ENCODE data around the gene OS9.

Gene OS9

GRCh38 chr12:57722716-57723629, 29.0 kb downstream of the OS9 start:
- DNase-seq (ENCODE audit: low spot score): no peak

GRCh38 chr12:57723630-57723962, 29.7 kb downstream of the OS9 start:
- no peak for DNase-seq (ENCODE audit: low spot score)

- DNase-seq (ENCODE audit: low spot score): no peak
These were observed 30.3 kb downstream of the OS9 start for GRCh38 chr12:57724003-57724935.

DNA sequence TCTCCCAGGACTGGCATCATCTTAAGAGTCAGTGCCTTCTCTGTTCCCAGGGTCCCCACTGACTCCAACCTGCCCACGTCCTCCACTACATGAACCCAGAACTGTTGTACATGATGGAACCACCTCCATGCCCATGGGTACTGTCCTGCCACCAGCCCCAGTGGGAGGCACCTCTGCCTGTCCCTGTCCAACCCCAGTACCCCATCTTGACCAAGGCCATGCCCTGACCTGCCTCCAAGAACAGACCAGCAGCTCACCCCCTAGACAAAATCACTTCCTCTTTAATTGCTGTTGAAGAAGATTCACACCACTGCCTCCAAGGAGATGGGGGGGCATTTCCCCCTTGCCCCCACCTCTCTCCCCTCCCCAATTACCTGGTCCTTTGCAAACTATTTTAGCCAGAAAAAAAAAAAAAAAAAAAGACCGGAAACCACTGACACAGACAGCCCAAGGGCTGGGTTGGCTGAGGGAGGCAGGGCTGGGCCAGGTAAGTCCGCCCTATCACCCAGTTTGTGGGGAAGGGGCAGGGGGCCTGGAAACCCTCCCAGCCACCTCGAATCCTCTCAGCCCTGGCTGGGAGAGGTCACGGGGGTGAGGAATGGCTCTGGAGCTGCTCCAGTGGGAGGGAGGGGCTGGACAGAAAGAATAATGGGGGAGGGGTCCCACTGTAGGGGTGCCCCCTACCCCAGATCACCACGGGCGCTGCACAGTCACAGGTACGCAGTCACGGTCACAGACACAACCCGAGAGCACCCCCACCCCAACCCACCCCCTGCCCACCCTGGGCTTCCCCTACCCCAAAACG, 31.2 kb downstream of the OS9 start:
- DNase-seq (ENCODE audit: low spot score): no peak

DNA sequence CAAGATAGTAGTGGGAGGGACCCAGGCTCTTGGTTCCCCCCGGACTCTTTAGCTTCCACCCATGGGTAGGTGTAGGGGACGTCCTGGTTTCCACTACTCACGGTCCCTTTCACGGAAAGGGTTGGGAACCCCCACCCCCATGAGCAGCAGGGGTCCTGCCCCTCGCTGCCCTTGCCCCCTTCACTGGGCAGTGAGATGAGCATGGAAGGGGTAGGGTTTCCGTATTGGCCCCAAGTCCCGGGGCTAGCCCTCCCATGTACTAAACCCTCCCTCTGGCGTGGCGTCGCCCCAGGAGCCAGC, 31.9 kb downstream of the OS9 start:
- no peak for DNase-seq (ENCODE audit: low spot score)

- DNase-seq (ENCODE audit: low spot score): peak; percentile 63
These were observed 32.4 kb downstream of the OS9 start for GRCh38 chr12:57726151-57726883.

DNA sequence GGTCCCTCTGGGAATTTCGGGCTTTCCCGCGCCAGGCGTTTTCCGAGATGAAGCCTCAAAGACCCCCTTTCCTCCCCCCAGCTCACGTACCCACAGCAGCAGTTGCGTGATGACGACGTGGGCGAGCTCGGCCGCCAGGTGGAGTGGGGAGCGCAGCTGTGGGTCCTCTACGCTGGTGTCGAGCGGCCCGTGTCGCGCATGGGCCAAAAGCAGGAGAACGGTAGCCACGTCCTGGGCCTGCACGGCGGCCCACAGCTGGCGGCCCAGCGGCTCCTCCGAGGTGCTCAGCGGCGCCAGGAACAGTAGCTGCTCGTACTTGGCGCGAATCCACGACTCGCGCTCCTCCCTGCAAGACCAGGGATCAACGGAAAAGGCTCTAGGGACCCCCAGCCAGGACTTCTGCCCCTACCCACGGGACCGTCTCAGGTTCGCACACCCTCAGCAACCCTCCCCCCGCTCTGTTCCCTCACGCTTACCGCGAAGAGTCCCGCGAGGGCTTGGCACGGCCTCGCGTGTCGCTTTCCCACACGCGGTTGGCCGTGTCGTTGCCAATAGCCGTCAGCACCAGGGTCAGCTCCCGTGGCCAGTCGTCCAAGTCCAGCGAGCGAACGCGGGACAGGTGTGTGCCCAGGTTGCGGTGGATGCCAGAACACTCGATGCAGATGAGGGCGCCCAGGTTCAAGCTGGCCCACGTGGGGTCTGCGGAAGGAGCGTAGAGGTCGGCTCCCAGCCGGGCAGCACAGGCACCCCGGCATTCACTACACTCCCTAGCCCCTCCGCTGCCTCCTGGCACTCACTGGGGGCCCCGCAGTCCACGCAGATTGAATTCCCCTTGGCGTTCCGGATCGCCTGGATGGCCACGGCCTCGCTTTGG, 33.2 kb downstream of the OS9 start:
- no peak for DNase-seq (ENCODE audit: low spot score)

DNA sequence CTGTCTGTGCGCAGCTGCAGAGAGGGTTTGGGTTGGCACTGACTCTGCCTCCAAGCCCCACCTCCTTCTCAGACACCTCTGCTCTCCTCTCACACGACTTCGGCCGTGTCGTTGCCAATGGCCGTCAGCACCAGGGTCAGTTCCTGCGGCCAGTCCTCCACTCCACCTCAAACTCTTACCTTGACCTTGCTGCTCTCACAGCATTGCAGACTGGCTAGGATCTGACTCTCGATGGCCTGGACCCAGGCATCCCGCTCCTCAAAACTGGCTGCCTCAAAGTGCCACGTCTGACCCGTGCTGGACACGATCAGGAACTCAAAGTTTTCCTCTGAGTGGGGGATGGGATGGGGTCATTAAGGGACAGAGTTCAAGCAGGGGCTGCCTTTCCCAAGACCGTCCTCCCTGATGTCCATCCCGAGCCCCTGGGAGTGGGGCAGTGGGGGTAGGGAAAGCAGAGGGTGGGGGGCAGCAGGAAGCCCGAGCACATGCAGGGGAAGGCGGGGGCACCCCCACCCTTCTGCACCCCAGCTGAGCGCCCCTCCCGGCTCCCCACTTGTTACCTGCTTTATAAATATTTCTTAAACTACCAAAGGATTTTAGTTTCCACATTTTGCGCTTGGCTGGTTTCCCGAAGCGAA, 33.9 kb downstream of the OS9 start:
- DNase-seq (ENCODE audit: low spot score): no peak

GRCh38 chr12:57729321-57729844, 35.5 kb downstream of the OS9 start:
- no peak for DNase-seq (ENCODE audit: low spot score)

GRCh38 chr12:57730336-57731067, 36.6 kb downstream of the OS9 start:
- DNase-seq (ENCODE audit: low spot score): no peak

DNA sequence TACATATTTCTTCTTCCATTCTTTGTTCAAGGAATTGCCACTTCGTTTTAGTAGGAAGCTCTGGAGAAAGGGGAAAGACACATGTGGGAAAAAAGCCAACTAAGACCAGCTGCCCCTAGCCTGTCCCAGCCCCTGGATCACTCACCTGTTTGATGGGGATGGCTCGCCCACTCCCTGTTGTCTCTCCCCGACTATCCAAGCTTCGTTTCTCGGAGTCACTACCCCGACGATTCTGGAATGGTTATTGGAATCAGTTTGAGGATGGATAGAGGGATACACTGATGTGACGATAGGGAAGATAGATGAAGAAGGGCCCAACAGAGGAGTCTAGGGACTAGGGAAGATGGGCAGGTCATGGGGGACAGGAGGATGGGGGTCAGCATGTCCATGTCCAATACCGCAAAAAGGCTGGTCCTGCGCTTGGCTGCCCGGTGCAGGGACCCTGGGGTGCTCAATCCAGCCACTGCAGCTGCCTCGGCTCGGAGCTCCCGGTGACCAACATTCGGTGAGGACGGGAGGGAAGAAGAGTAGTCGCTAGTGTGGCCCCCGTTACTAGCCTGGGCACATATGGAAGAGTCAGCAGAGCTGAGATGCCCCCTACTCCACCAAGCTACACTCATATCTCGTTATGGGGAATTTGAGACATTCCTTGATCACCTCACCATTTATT, 37.6 kb downstream of the OS9 start:
- no peak for DNase-seq (ENCODE audit: low spot score)

DNA sequence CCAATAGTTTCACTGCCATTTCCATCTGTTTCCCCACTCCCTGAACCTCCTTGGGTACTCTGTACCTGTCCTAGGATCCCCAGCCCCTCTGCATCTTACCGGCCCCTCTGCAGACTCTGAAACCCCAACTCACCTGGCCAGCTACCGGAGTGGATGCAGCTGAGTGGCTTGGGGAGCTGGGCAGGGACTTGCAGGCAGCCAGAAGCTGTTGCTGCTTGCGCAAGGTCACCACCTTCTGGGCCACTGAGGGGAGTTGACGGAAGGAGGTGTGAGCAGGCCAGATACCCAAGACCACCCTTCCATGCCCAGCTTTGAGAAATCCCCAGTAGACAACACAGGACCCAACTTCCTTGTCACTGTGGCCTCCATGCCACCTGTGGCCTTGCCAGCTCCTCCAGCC, 38.3 kb downstream of the OS9 start:
- no peak for DNase-seq (ENCODE audit: low spot score)

DNA sequence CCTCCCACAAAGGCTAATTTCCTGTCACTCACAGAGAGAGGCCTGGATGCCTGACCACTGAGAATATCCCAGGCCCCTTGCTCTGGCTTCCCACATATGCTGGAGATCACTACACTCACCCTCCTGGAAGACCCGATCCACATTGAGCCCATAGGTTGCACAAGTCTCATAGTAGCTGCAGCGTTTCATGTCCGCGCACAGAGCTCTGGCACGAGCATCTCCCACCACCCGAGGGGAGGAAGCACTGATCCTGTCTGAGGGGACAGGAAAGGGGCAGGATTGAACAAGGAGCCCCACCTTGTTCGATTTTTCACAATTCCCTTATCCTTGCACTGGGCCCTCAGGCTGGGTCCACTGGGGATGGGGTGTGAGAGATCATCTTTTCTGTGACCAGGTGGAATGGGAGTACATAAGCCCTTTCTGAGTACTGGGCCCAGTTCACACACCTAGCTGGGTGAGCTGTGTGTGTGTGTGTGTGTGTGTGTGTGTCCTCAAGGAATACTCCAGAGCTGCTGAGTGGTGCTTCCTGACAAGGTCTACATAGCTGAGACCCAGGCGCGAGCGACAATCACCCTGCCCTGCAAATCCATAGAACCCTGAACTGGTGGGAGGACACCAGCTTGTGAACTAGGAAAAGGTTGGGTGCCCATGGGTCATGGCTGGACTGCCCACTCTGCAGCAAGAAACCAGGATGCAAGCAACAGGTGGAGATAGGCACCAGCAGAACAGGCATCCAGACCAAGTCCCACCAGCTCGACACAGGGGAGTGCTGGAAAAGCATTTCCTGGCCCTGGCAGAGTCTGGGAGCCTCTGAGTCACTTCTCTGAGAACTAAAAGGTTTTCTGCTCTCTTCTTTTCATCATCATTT, 39.0 kb downstream of the OS9 start:
- DNase-seq (ENCODE audit: low spot score): no peak

- no peak for DNase-seq (ENCODE audit: low spot score)
These were observed 40.0 kb downstream of the OS9 start for GRCh38 chr12:57733928-57734327.

- no peak for DNase-seq (ENCODE audit: low spot score)
These were observed 40.7 kb downstream of the OS9 start for GRCh38 chr12:57734591-57734990.

- DNase-seq (ENCODE audit: low spot score): no peak
These were observed 41.4 kb downstream of the OS9 start for GRCh38 chr12:57735198-57735855.

Measured in globus pallidus (tissue), 1 donor.